Left forelimb (tissue), 1 donor: Measurements from ENCODE around the gene FAM170B.

Source experiments
- DNase-seq: peaks from one replicate; pipeline ENCODE4 v3.0.0-alpha.2; 2018; ENCODE audit warnings: low spot score

The FAM170B gene

GRCh38 chr10:49106451-49106850 lies 27.4 kb downstream of the FAM170B start:
- peak; percentile 63 for DNase-seq

DNA sequence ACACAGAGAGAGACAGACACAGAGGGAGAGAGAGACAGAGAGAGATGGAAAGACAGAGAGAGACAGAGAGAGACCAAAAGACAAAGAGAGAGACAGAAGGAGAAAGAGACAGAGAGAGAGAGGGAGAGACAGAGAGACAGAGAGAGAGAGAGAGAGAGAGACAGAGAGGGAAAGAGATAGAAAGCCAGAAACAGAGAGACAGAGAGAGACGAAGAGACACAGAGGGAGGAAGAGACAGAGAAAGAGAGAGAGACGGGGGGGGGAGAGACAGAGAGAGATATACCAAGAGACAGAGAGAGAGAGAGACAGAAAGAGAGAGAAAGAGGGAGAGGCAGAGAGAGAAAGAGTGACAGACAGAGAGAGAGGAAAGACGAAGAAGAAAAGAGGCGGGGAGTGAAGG lies 28.7 kb downstream of the FAM170B start:
- DNase-seq = no peak

- peak; percentile 48 for DNase-seq
Measured at GRCh38 chr10:49104323-49104722, 29.5 kb downstream of the FAM170B start.

DNA sequence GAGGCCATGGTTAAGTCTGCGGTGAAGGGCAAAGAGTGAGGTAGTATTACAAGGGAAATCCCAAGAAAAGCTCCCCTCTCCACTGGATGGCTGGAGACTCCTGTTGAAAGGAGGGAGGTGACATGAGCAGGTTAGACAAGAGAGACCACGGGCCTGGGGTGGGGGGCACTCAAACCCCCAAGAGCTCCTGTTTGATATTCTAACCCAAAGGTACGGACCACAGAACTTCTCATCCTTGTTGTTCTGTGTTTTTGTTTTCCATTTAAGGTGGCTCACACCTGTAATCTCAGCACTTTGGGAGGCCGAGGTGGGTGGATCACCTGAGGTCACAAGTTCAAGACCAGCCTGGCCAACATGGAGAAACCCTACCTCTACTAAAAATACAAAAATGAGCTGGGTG lies 30.1 kb downstream of the FAM170B start:
- no peak for DNase-seq

- peak; percentile 38 for DNase-seq
Measured at GRCh38 chr10:49099046-49099445, 34.8 kb downstream of the FAM170B start.

DNA sequence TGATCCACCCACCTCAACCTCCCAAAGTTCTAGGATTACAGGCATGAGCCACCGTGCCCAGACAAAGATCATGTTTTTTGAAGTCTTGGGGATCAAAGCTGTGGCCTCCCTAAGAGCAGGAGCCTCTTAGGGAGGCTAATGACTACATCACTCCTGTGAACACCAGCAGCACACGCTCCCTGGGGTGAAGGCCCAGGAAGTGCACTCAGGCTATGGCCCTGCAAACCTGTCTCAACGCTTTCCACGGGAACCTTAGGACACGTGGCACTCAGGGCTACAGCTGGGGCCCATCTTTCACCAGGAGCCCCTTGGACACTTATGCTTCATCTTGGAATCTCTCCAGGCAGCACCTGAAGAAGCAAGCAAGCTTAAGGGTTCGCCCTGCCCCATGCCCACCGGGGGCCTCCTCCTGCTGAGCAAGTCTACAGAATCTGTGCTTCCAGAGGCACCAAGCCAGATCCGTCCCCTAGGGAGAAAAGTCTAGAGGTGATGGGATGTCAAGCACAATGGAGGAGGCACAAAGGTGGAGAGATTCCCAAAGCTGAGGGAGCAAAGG lies 36.9 kb downstream of the FAM170B start:
- DNase-seq = no peak

- no peak for DNase-seq
Measured at GRCh38 chr10:49094646-49095045, 39.2 kb downstream of the FAM170B start.

- DNase-seq = no peak
Measured at GRCh38 chr10:49093922-49094321, 39.9 kb downstream of the FAM170B start.

DNA sequence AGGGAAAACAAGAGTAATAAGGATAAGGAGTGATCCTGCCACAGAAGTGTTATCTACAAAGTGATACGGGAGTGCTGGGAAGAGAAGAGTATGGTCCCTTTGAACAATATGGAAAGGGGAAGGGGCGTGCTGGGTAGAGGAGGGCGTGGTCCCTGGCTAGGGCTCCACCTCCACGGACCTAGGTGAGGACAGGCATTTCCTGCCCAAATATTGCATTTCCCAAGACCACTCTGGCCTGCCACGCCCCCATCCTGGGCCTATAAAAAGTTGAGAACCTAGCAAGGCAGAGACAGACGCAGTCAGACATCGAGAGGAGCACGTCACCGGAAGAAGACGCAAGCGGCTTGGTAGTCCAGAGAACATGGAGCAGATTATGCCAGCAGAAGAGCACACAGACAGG lies 41.3 kb downstream of the FAM170B start:
- DNase-seq = peak; percentile 40

- peak; percentile 30 for DNase-seq
Measured at GRCh38 chr10:49091450-49092210, 42.2 kb downstream of the FAM170B start.

GRCh38 chr10:49090696-49091380 lies 43.0 kb downstream of the FAM170B start:
- DNase-seq = peak; percentile 55

- DNase-seq = peak; percentile 61
Measured at GRCh38 chr10:49090189-49090575, 43.6 kb downstream of the FAM170B start.

GRCh38 chr10:49089557-49090188 lies 44.1 kb downstream of the FAM170B start:
- peak; percentile 64 for DNase-seq

DNA sequence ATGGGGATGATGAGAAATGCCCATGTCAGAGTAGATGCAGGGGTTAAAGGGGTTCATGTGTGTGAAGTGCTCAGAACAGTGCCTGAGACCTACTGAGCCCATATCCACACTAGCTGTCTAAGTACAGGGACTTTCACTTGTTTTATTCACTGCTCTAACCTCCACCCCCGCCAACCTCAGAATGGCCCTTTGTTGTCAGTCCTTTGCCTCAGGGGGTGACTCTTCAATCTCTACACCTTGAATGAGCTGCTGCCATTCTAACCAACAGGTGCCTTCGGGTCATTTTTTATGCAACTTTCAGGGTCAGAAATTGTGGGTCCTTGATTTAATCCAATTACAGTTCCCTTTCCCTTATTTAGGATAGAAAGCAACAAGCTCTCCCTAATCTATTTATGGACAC lies 44.7 kb downstream of the FAM170B start:
- no peak for DNase-seq

DNA sequence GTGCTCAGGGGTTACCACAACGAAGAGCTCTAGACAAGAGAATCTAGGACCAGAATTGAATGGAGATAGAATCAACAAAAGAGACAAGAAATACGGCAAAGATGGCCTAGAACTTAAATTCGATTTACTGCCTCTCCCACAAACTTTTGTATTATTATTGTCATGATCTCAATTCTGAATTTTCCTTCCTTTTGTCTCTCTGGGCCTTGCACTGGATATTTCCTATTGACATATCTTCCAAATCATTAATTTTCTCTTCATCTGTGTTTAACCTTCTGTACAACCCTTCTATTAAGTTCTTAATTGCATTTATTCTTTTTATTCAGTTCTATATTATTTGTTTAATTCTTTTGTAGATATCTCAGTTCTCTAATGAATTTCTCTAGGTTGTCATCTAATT lies 46.9 kb downstream of the FAM170B start:
- DNase-seq = no peak

DNA sequence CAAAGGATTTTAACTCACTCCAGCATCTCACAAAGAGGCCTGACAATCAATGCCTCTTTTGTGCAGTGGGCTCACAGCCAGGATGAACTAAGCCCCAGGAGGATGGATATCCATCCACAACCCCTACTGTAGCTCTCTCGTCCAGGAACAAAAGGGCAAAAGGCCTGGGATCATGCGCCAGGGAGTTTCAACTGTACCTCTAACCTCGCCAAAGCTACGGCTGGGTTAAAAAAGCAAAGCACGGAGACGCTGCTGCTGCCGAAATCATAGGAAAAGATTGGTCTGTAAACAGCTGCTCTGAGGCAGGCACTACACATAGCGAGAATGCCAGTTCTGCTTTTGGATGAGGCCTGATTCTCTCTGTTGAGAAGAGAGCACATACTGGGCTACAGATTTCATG lies 50.6 kb downstream of the FAM170B start:
- peak; percentile 63 for DNase-seq

GRCh38 chr10:49082766-49083165 lies 51.1 kb downstream of the FAM170B start:
- peak; percentile 67 for DNase-seq

DNA sequence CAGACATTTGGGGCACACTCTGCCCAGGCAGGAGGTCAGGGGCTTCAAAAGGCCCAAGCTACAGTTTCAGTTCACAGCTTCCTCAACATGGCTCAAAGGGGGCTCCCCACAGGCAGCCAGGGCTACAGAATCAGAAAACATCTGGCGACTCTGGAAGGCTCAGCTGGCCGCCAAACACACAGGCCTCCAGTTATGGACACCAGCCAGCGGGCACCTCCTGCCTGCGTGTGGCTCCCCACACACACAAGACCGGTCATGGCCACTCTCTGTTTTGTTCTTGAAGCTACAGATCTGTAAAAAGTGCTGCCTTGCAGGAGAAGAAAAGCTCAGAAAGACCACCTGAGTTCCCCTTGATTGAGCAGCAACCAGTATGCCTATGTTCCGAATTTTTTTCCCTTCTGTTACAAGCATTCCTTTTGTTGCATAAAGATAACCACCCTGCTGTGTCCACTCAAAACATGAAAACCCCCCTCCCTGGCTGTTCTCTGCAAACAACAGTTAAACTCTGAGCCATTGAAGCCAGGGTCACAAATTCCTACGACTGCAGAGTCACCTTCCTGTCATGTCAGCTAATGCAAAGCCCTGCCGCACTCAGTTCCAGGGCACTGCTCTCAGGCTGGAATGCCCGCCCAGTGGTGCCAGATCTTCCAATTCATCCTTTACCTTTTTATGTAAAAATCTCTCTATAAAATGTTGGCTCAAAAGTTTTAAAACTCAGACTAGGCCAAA lies 52.1 kb downstream of the FAM170B start:
- DNase-seq = peak; percentile 77
